NCI-H2227 (cell line): ENCODE measurements around the gene ABHD5.

Experiments used
- DNase-seq: peaks from one replicate; lab custom pipeline; 2025; ENCODE audit not compliant: unreplicated experiment; lab: John Stamatoyannopoulos, UW

ABHD5 gene

GRCh38 chr3:43685921-43686320 is 4.8 kb upstream of the ABHD5 start:
- no peak for DNase-seq

- no peak for DNase-seq
These were observed 4.4 kb upstream of the ABHD5 start for GRCh38 chr3:43686333-43686699.

- no peak for DNase-seq
These were observed 3.8 kb upstream of the ABHD5 start for GRCh38 chr3:43686700-43687498.

- DNase-seq = no peak
These were observed 3.3 kb upstream of the ABHD5 start for GRCh38 chr3:43687499-43687811.

GRCh38 chr3:43688245-43688650 is 2.5 kb upstream of the ABHD5 start:
- DNase-seq = no peak

- no peak for DNase-seq
These were observed 1.6 kb upstream of the ABHD5 start for GRCh38 chr3:43689166-43689565.

GRCh38 chr3:43689766-43690399 is 855 bp upstream of the ABHD5 start:
- no peak for DNase-seq

- peak; percentile 77 for DNase-seq
These were observed 620 bp downstream of the ABHD5 start for GRCh38 chr3:43691120-43691995.

GRCh38 chr3:43692085-43692855 is 1.5 kb downstream of the ABHD5 start:
- DNase-seq = no peak

- DNase-seq = no peak
These were observed 2.2 kb downstream of the ABHD5 start for GRCh38 chr3:43692971-43693370.

GRCh38 chr3:43693594-43693993 is 2.9 kb downstream of the ABHD5 start:
- no peak for DNase-seq

- no peak for DNase-seq
These were observed 4.7 kb downstream of the ABHD5 start for GRCh38 chr3:43695443-43695842.

- DNase-seq = no peak
These were observed 5.1 kb downstream of the ABHD5 start for GRCh38 chr3:43695863-43696262.

GRCh38 chr3:43696441-43696840 is 5.7 kb downstream of the ABHD5 start:
- no peak for DNase-seq

GRCh38 chr3:43696881-43697280 is 6.1 kb downstream of the ABHD5 start:
- no peak for DNase-seq

- DNase-seq = no peak
These were observed 9.1 kb downstream of the ABHD5 start for GRCh38 chr3:43699864-43700263.

- no peak for DNase-seq
These were observed 14.0 kb downstream of the ABHD5 start for GRCh38 chr3:43704697-43705096.

- DNase-seq = no peak
These were observed 15.6 kb downstream of the ABHD5 start for GRCh38 chr3:43706342-43706741.

- no peak for DNase-seq
These were observed 16.5 kb downstream of the ABHD5 start for GRCh38 chr3:43707266-43707665.

GRCh38 chr3:43707998-43708397 is 17.3 kb downstream of the ABHD5 start:
- DNase-seq = no peak

- no peak for DNase-seq
These were observed 18.3 kb downstream of the ABHD5 start for GRCh38 chr3:43709022-43709421.
